ENCODE data around the gene LGALS3.
A peak's percentile ranks its signal among the peaks of the same experiment; 100 is the strongest.

The LGALS3 gene

GRCh38 chr14:55191203-55192053 lies 62.4 kb downstream of the LGALS3 start, which contains the start of gene DLGAP5 (continued):
- TF ChIP-seq KLF16 (tag by site-specific recombination; IDR thresholded peaks at IDR 0.05): peak; percentile 33; the same call in 1 of the 2 replicates
- peak; percentile 75 for TF ChIP-seq ZBTB17 (tag by site-specific recombination; IDR thresholded peaks at IDR 0.05)
- TF ChIP-seq ZNF549 (tag by site-specific recombination; IDR thresholded peaks at IDR 0.05): no peak
- no peak for TF ChIP-seq ZNF785 (tag by site-specific recombination; IDR thresholded peaks at IDR 0.05)
- no peak for TF ChIP-seq HOXA7 (CRISPR knock-in tag; IDR thresholded peaks at IDR 0.05; ENCODE audit: borderline replicate concordance)
- TF ChIP-seq ZNF521 (tag by site-specific recombination; IDR thresholded peaks at IDR 0.05): no peak
- TF ChIP-seq ZNF132 (tag by site-specific recombination; IDR thresholded peaks at IDR 0.05; ENCODE audit: borderline replicate concordance): no peak
- TF ChIP-seq ZNF121 (tag by site-specific recombination; IDR thresholded peaks at IDR 0.05): no peak
- no peak for TF ChIP-seq ZNF302 (tag by site-specific recombination; IDR thresholded peaks at IDR 0.05; ENCODE audit: low read depth)
- TF ChIP-seq ZBTB44 (tag by site-specific recombination; IDR thresholded peaks at IDR 0.05): no peak
- TF ChIP-seq ZNF449 (tag by site-specific recombination; IDR thresholded peaks at IDR 0.05): no peak
- TF ChIP-seq EGR2 (tag by site-specific recombination; IDR thresholded peaks at IDR 0.05; ENCODE audit: low read depth): peak; percentile 83
- peak; percentile 70 for TF ChIP-seq KLF9 (tag by site-specific recombination; IDR thresholded peaks at IDR 0.05; ENCODE audit: low read depth)
- no peak for TF ChIP-seq ZNF596 (tag by site-specific recombination; IDR thresholded peaks at IDR 0.05)
- TF ChIP-seq KLF7 (tag by site-specific recombination; IDR thresholded peaks at IDR 0.05; ENCODE audit: borderline replicate concordance): no peak; the same call in 1 of the 2 replicates
- TF ChIP-seq ZNF37A (tag by site-specific recombination; IDR thresholded peaks at IDR 0.05): no peak
- no peak for TF ChIP-seq ZSCAN4 (tag by site-specific recombination; IDR thresholded peaks at IDR 0.05)
- no peak for TF ChIP-seq ZNF266 (tag by site-specific recombination; IDR thresholded peaks at IDR 0.05; ENCODE audit: low read depth)
- no peak for TF ChIP-seq PRDM4 (tag by site-specific recombination; IDR thresholded peaks at IDR 0.05)
- TF ChIP-seq PBX3 (CRISPR knock-in tag; IDR thresholded peaks at IDR 0.05): no peak
- no peak for TF ChIP-seq ZNF677 (tag by site-specific recombination; IDR thresholded peaks at IDR 0.05)
- TF ChIP-seq ZNF350 (tag by site-specific recombination; IDR thresholded peaks at IDR 0.05): no peak
- peak; percentile 43 for TF ChIP-seq ZXDB (tag by site-specific recombination; IDR thresholded peaks at IDR 0.05)
- no peak for TF ChIP-seq SALL2 (tag by site-specific recombination; IDR thresholded peaks at IDR 0.05; ENCODE audit: borderline replicate concordance)
- TF ChIP-seq ZBTB11 (tag by site-specific recombination; conservative IDR thresholded peaks at IDR 0.05; ENCODE audit: low read depth): 0 out of 2 replicates have a peak, but pooled peaks have one; percentile 26
- TF ChIP-seq ZFP3 (tag by site-specific recombination; IDR thresholded peaks at IDR 0.05; ENCODE audit: low read depth): no peak
- TF ChIP-seq HOXD13 (CRISPR knock-in tag; IDR thresholded peaks at IDR 0.05; ENCODE audit: borderline replicate concordance): no peak

All from HEK293 (cell line).